Measurements from ENCODE around the gene LMX1B. TPM values are rescaled to one million over a fixed set of nuclear protein-coding genes. Genes with fewer than 3 reads are reported as not detected.

The LMX1B gene
- total and polyA plus RNA-seq, 2 of the 4 experiments (the other 2 are of a cell fraction) = not detected

- DNase-seq = no peak
- CTCF ChIA-PET = no interaction called here
Measured at GRCh38 chr9:126564716-126565115, 49.0 kb upstream of the LMX1B start.

More at GRCh38 chr9:126564716-126565115, 49.0 kb upstream of the LMX1B start:
- Histone ChIP-seq H3K4me2 (ENCODE audit: low read depth, low read length) (no peak overlapping the region), H3K79me1 (ENCODE audit: low read depth in 1 of 2, low read length in 2 of 2) (no peaks in the 10 kb centered on the region), H3K36me3 (ENCODE audit: control insufficient read depth, insufficient read depth, low read length) (no peaks in the 10 kb centered on the region), H2AK5ac (ENCODE audit: low read depth, low read length) (no peak overlapping the region), H3K4me1 (ENCODE audit: control insufficient read depth, insufficient read depth, low read length) (no peaks in the 10 kb centered on the region), H2AK9ac (replicated peaks; ENCODE audit: low read depth, low read length, poor library complexity) (no peak overlapping the region), H3K9me1 (ENCODE audit: insufficient read depth, low read length) (no peaks in the 10 kb centered on the region), H3K27ac (ENCODE audit: insufficient read depth, low read length) (no peak overlapping the region), H2BK20ac (ENCODE audit: low read depth, low read length) (no peak overlapping the region), H2BK120ac (ENCODE audit: low read depth, low read length) (no peak overlapping the region), H4K8ac (ENCODE audit: low read depth in 2 of 2, low read length in 2 of 2) (no peak overlapping the region), H3K27me3 (ENCODE audit: control insufficient read depth, insufficient read depth, low read length) (peaks cover 46% of the 10 kb centered on the region), H4K5ac (ENCODE audit: low read depth, low read length) (no peak overlapping the region), H3K23ac (ENCODE audit: low read depth, low read length) (no peak overlapping the region), H3K56ac (ENCODE audit: extremely low read depth, insufficient read depth, low read length) (no peak overlapping the region), H3K18ac (ENCODE audit: low read depth, low read length) (no peak overlapping the region), H4K20me1 (ENCODE audit: insufficient read depth, low read length) (no peaks in the 10 kb centered on the region), H3K9me3 (ENCODE audit: control insufficient read depth, insufficient read depth, low read length) (no peaks in the 10 kb centered on the region), H3K14ac (replicated peaks; ENCODE audit: low read depth, low read length) (no peak overlapping the region), H2BK15ac (ENCODE audit: low read depth, low read length) (no peak overlapping the region), H3K9ac (ENCODE audit: low read depth, low read length) (no peak overlapping the region), H2AFZ (replicated peaks; ENCODE audit: low read length, poor library complexity) (no peak overlapping the region), H3K4ac (ENCODE audit: low read depth, low read length) (no peak overlapping the region), H3K4me3 (ENCODE audit: insufficient read depth, low read depth, low read length) (no peak overlapping the region), H2BK5ac (ENCODE audit: low read depth, low read length, poor library complexity, severe bottlenecking) (no peak overlapping the region), H4K91ac (ENCODE audit: insufficient read depth, low read depth, low read length) (no peak overlapping the region)
- POLR2A ChIA-PET (ENCODE audit: unreplicated experiment) = no interaction called here
- intact Hi-C loops (cut with micrococcal nuclease) (no loop called here), dilution Hi-C loops (cut with HindIII; ENCODE audit: low sequenced_read_pairs, unreplicated experiment) (no loop called here), in situ Hi-C loops (cut with MboI; ENCODE audit: low sequenced_read_pairs) (no loop called here)
- WGBS, 2 experiments (ENCODE audit: extremely low coverage in 2 of 2, insufficient read length in 1 of 2) = no CpG with 5 or more reads among the region's 5 CpGs
- TF ChIP-seq BHLHE40 (IDR thresholded peaks at IDR 0.05; ENCODE audit: low read depth, low read length) (no peak), CHD1 (IDR thresholded peaks at IDR 0.05; ENCODE audit: low read depth, low read length) (no peak), MAZ (IDR thresholded peaks at IDR 0.05; ENCODE audit: borderline replicate concordance, low read depth, low read length) (no peak), FOS (IDR thresholded peaks at IDR 0.05; ENCODE audit: low read depth, low read length) (no peak), NFE2L2 (IDR thresholded peaks at IDR 0.05; ENCODE audit: low read depth, low read length) (no peak), CEBPB (IDR thresholded peaks at IDR 0.05; ENCODE audit: low read depth, low read length) (no peak), USF2 (IDR thresholded peaks at IDR 0.05; ENCODE audit: low read depth, low read length) (no peak), RFX5 (IDR thresholded peaks at IDR 0.05; ENCODE audit: low read depth, low read length) (no peak), ELK1 (IDR thresholded peaks at IDR 0.05; ENCODE audit: borderline replicate concordance, low read depth, low read length) (no peak), CTCF (conservative IDR thresholded peaks at IDR 0.05; ENCODE audit: low read depth, low read length) (no peak), POLR2A (IDR thresholded peaks at IDR 0.05; ENCODE audit: low read depth, low read length) (no peak), SMC3 (IDR thresholded peaks at IDR 0.05; ENCODE audit: low read depth, low read length) (no peak), RAD21 (IDR thresholded peaks at IDR 0.05; ENCODE audit: low read length) (no peak), MXI1 (IDR thresholded peaks at IDR 0.05; ENCODE audit: borderline replicate concordance, low read depth, low read length) (no peak), MAFK (IDR thresholded peaks at IDR 0.05; ENCODE audit: low read depth, low read length) (no peak)
- ATAC-seq (ENCODE audit: low read depth) = no peak
- no TSS peak for BruUV-seq (replicated peaks)

Measured in IMR-90 (cell line).